Measurements from ENCODE around the gene SLC12A3.

The SLC12A3 gene, protein sequence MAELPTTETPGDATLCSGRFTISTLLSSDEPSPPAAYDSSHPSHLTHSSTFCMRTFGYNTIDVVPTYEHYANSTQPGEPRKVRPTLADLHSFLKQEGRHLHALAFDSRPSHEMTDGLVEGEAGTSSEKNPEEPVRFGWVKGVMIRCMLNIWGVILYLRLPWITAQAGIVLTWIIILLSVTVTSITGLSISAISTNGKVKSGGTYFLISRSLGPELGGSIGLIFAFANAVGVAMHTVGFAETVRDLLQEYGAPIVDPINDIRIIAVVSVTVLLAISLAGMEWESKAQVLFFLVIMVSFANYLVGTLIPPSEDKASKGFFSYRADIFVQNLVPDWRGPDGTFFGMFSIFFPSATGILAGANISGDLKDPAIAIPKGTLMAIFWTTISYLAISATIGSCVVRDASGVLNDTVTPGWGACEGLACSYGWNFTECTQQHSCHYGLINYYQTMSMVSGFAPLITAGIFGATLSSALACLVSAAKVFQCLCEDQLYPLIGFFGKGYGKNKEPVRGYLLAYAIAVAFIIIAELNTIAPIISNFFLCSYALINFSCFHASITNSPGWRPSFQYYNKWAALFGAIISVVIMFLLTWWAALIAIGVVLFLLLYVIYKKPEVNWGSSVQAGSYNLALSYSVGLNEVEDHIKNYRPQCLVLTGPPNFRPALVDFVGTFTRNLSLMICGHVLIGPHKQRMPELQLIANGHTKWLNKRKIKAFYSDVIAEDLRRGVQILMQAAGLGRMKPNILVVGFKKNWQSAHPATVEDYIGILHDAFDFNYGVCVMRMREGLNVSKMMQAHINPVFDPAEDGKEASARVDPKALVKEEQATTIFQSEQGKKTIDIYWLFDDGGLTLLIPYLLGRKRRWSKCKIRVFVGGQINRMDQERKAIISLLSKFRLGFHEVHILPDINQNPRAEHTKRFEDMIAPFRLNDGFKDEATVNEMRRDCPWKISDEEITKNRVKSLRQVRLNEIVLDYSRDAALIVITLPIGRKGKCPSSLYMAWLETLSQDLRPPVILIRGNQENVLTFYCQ

GRCh38 chr16:56864960-56865359 lies at the start of gene SLC12A3:
Gene SLC12A3, plus strand, starts transcription at chr16:56865207. Its CDS starts 29 bp downstream, at chr16:56865236.
- no peak for DNase-seq (ENCODE audit: low read depth)

GRCh38 chr16:56815721-56816120 lies 49.3 kb upstream of the SLC12A3 start:
- no peak for DNase-seq (ENCODE audit: low read depth)

DNA sequence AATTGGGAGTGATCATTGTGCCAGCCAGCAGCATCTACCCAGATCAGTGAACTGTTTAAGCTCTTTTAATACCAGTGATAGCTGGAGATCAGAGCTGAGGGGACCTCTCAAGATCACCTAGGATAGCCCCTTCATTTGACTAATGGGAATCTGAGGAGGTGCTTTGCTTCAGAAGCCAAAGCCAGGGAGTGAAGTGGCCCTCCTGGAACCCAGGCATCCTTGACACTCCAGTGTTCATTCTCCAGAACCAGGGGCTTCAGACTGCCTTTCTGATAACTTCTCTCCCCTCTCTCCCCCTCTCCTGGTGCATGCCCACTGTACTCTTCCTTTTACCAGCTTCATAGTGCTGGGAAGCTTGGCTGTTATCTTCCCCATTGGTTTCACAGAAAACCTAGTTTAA lies 48.0 kb upstream of the SLC12A3 start:
- no peak for DNase-seq (ENCODE audit: low read depth)

DNA sequence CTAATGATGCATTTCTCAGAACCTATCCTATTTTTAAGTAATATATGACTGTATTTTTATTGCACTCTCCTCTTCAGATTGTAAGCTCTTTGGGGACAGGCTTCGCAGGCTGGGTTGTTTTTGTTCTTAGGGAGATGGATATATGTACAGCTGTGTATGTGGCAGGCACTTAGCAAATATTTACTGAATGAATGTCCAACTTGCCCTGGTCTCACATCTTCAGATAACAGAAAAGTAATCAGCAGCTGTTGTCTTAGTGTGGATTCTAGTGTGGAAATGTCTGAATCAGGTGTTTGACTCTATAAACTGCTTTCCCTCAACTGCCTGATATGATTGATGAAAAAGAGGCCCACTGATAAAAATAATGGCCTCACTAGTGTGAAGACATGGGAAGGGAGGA lies 47.1 kb upstream of the SLC12A3 start:
- no peak for DNase-seq (ENCODE audit: low read depth)

DNA sequence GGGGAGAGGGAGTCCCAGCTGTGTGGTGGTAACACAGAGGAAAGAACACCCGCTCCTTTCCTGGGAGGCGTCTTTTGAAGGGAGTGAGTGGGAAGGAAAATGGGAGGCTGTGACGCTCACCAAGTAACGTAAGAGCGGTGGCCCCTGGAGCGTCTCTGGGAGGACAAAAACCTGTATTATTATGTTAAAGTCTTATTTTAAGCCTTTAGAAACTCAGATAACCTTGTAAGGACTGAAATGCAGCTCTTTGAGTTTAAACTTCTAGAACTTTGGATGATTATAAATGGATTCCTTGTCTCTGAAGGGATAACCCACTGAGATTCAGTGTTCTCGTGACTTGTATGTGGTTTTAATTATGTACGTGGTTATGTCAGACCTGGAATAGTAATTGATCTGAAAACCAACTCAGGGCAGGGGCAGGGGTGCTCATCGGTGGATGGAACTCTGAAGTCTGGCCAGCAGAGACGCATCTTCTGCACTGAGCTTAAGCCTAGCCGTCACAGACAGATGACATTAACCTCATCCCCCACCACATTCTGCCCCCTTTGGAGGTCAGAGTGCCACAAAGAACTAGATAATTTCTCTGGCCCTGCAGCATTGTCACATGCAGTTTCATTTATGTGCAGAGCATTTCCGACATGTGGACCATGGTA lies 41.8 kb upstream of the SLC12A3 start:
- DNase-seq (ENCODE audit: low read depth): no peak

- DNase-seq (ENCODE audit: low read depth): no peak
These were observed 40.7 kb upstream of the SLC12A3 start for GRCh38 chr16:56824331-56824730.

DNA sequence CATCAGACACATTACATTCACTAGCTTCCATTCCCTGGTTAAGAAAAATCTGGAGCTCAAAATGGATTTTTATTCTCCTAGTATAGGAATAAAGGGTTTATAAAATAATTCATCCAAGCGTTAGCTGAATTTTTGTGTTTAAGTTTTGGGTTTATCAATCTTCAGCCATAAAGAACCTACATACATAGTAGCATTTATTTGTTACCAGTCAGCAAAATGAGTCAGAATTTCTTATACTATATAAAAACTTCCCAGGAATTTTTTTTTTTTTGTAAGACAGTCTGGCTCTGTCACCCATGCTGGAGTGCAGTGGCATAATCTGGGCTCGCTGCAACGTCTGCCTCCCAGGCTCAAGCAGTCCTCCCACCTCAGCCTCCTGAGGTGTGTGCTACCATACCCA lies 40.2 kb upstream of the SLC12A3 start:
- no peak for DNase-seq (ENCODE audit: low read depth)

DNA sequence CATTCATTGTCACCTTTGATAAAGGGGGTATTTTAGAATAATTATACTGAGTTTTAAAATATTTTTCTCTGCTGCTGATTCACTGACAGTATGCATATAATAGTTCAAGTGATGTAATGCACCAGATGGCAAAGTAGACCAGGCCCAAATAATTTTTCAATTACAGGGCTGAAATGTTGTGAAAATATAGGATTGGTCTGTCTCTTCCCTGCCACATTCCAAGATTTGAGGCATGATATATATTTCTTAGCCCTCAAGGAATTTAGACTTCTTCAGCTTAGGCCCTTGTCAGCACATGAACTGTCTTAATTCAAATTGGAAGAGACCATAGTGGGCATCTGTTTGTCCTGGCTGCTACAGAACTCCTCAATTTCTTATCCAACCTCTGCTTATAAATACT lies 39.2 kb upstream of the SLC12A3 start:
- DNase-seq (ENCODE audit: low read depth): no peak

DNA sequence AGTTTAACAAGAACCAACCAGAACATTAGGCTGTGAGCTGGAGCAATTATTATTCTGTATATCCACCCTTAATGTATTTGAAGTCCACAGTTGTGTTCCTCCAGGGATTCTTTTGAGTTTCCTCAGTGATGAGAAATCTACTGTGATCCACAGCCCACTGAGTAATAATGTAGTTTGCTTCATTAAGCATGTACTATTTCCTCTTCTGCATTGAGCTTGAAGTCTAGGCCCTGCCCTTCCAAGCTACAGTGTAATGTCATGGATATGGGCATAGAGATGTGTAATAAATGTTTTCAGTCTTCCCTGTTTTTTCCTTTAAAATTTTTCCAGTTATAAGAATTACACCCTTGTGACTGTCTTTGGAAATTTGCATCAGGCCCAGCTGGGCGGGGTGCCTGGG lies 36.4 kb upstream of the SLC12A3 start:
- DNase-seq (ENCODE audit: low read depth): no peak

GRCh38 chr16:56830669-56831068 lies 34.3 kb upstream of the SLC12A3 start:
- DNase-seq (ENCODE audit: low read depth): no peak

GRCh38 chr16:56832768-56833167 lies 32.2 kb upstream of the SLC12A3 start:
- no peak for DNase-seq (ENCODE audit: low read depth)

DNA sequence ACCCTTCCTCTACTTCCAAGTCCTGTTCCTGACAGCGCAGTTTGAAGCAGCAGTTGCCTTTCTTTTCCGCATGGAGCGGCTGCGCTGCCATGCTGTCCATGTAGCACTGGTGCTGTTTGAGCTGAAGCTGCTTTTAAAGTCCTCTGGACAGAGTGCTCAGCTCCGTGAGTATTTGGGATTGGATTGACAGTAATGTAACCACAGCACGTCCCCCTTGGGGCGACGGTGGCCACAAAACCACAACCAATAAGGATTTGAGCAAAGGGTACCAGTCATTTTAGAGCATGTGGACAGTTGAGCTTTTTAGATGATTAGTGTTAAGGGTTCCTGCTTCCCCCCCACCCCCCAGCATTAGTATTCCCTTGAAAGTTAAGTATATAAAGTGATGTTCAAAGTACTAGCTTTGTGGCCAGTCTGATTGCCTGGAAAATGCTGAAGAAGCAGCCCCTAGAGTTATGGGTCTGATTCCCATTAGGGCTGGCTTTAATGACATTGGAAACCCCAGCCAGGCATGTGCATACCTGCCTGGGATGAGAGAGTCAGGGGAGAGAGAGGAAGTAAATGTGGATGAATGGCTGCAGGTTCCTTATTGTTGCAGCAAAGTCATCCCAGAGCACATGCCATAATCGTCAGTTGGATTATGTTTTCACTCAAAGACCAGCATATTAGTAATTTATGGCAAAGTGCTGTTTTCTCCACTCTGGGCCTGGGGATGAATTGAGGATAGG lies 31.6 kb upstream of the SLC12A3 start:
- no peak for DNase-seq (ENCODE audit: low read depth)

- DNase-seq (ENCODE audit: low read depth): no peak
These were observed 29.7 kb upstream of the SLC12A3 start for GRCh38 chr16:56835320-56835719.

- DNase-seq (ENCODE audit: low read depth): no peak
These were observed 28.4 kb upstream of the SLC12A3 start for GRCh38 chr16:56836410-56837230.

- DNase-seq (ENCODE audit: low read depth): no peak
These were observed 26.2 kb upstream of the SLC12A3 start for GRCh38 chr16:56838622-56839337.

- DNase-seq (ENCODE audit: low read depth): no peak
These were observed 23.8 kb upstream of the SLC12A3 start for GRCh38 chr16:56841233-56841632.

DNA sequence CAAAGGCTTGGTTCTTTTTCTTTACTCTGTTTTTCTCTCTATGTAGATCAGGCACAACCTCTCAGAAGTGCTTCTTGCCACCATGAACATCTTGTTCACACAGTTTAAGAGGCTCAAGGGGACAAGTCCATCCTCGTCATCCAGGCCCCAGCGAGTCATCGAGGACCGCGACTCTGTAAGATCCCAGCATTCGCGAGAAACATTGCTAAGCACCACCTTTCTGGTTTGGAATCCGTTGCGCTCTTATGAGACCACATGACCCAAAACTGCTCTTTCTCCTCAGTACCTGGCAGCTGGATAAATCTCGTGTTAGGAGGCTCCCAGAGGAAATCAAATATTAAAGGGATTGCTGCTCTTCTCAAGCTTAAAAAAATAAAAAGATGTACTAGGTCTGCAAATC lies 23.3 kb upstream of the SLC12A3 start:
- no peak for DNase-seq (ENCODE audit: low read depth)

GRCh38 chr16:56842133-56842532 lies 22.9 kb upstream of the SLC12A3 start:
- no peak for DNase-seq (ENCODE audit: low read depth)

DNA sequence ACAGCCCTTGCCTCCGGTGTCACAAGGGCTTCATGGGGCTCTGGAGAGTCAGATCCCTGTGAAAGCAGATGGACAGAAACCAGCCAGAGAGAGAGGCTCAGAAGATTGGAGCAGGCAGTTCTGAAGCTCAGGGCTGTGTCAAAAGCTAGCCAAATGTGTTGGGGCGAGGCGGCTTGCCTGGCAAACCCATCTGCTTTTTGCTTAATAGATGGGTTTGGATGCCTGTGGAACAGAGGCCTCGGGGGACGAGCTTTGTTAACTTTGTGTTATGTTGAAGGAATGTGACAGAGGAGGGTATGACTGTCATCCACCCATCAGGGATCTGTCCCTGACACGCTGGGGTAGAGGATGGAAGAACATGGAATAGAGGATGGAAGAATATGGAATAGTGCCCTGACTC lies 21.0 kb upstream of the SLC12A3 start:
- no peak for DNase-seq (ENCODE audit: low read depth)

Measured in activated T-cell treated with anti-CD3 and anti-CD28 coated beads for 1 hour (primary cell).